Measurements from ENCODE around the gene AHNAK2. TPM values are rescaled to one million over a fixed set of nuclear protein-coding genes. Genes with fewer than 3 reads are reported as not detected.
"Not testable (repeated sequence)": the region's sequence is repeated elsewhere in the genome, so short reads cannot be mapped to it uniquely, and the experiment has no call there.

Gene AHNAK2
- total RNA-seq, 1 donor from 2014 or later = 1.1 TPM

- H3K9me3 Mint-ChIP-seq (ENCODE audit: low read depth) = no peaks in the 10 kb centered on the region
- DNase-seq (ENCODE audit: low spot score, unreplicated experiment) = no peak
- H3K27ac Mint-ChIP-seq = no peak overlapping the region
- H3K27me3 Mint-ChIP-seq = no peaks in the 10 kb centered on the region
- no peak overlapping the region for H3K4me3 Mint-ChIP-seq (ENCODE audit: low read depth)
- peaks cover 2% of the 10 kb centered on the region for H3K4me1 Mint-ChIP-seq (ENCODE audit: low read depth)
- peaks cover 3% of the 10 kb centered on the region for H3K36me3 Mint-ChIP-seq (ENCODE audit: insufficient read depth)
- TF ChIP-seq CTCF (IDR thresholded peaks at IDR 0.05; ENCODE audit: unreplicated experiment) = no peak
Observed at GRCh38 chr14:104893435-104894207, 84.6 kb downstream of the AHNAK2 start.

GRCh38 chr14:104892531-104893434 is 85.4 kb downstream of the AHNAK2 start:
- TF ChIP-seq CTCF (IDR thresholded peaks at IDR 0.05; ENCODE audit: unreplicated experiment) = no peak
- Mint-ChIP-seq H3K4me1 (ENCODE audit: low read depth) (peaks cover 2% of the 10 kb centered on the region), H3K9me3 (ENCODE audit: low read depth) (no peaks in the 10 kb centered on the region), H3K27ac (no peak overlapping the region), H3K36me3 (ENCODE audit: insufficient read depth) (peaks cover 3% of the 10 kb centered on the region), H3K4me3 (ENCODE audit: low read depth) (no peak overlapping the region), H3K27me3 (no peaks in the 10 kb centered on the region)
- peak; percentile 9 for DNase-seq (ENCODE audit: low spot score, unreplicated experiment)

GRCh38 chr14:104891664-104892530 is 86.3 kb downstream of the AHNAK2 start:
- TF ChIP-seq CTCF (IDR thresholded peaks at IDR 0.05; ENCODE audit: unreplicated experiment) = no peak
- Mint-ChIP-seq H3K27ac (no peak overlapping the region), H3K9me3 (ENCODE audit: low read depth) (no peaks in the 10 kb centered on the region), H3K4me3 (ENCODE audit: low read depth) (no peak overlapping the region), H3K36me3 (ENCODE audit: insufficient read depth) (peaks cover 3% of the 10 kb centered on the region), H3K4me1 (ENCODE audit: low read depth) (peaks cover 2% of the 10 kb centered on the region), H3K27me3 (no peaks in the 10 kb centered on the region)
- no peak for DNase-seq (ENCODE audit: low spot score, unreplicated experiment)

- DNase-seq (ENCODE audit: low spot score, unreplicated experiment) = no peak
- H3K4me3 Mint-ChIP-seq (ENCODE audit: low read depth) = no peak overlapping the region
- H3K36me3 Mint-ChIP-seq (ENCODE audit: insufficient read depth) = peaks cover 3% of the 10 kb centered on the region
- peak overlapping the region; percentile 52 for H3K27ac Mint-ChIP-seq
- no peaks in the 10 kb centered on the region for H3K9me3 Mint-ChIP-seq (ENCODE audit: low read depth)
- TF ChIP-seq CTCF (IDR thresholded peaks at IDR 0.05; ENCODE audit: unreplicated experiment) = no peak
- H3K4me1 Mint-ChIP-seq (ENCODE audit: low read depth) = no peaks in the 10 kb centered on the region
- no peaks in the 10 kb centered on the region for H3K27me3 Mint-ChIP-seq
Observed at GRCh38 chr14:104891121-104891551, 87.0 kb downstream of the AHNAK2 start.

- DNase-seq (ENCODE audit: low spot score, unreplicated experiment); H3K4me1 Mint-ChIP-seq (ENCODE audit: low read depth); H3K27me3 Mint-ChIP-seq; H3K4me3 Mint-ChIP-seq (ENCODE audit: low read depth); H3K9me3 Mint-ChIP-seq (ENCODE audit: low read depth); H3K36me3 Mint-ChIP-seq (ENCODE audit: insufficient read depth); H3K27ac Mint-ChIP-seq: not testable (repeated sequence)
Observed at GRCh38 chr14:104890292-104890691, 87.9 kb downstream of the AHNAK2 start.

Measured in progenitor cell of endocrine pancreas (in vitro differentiated cells).